ENCODE measurements around the gene MFRP.

MFRP gene

DNA sequence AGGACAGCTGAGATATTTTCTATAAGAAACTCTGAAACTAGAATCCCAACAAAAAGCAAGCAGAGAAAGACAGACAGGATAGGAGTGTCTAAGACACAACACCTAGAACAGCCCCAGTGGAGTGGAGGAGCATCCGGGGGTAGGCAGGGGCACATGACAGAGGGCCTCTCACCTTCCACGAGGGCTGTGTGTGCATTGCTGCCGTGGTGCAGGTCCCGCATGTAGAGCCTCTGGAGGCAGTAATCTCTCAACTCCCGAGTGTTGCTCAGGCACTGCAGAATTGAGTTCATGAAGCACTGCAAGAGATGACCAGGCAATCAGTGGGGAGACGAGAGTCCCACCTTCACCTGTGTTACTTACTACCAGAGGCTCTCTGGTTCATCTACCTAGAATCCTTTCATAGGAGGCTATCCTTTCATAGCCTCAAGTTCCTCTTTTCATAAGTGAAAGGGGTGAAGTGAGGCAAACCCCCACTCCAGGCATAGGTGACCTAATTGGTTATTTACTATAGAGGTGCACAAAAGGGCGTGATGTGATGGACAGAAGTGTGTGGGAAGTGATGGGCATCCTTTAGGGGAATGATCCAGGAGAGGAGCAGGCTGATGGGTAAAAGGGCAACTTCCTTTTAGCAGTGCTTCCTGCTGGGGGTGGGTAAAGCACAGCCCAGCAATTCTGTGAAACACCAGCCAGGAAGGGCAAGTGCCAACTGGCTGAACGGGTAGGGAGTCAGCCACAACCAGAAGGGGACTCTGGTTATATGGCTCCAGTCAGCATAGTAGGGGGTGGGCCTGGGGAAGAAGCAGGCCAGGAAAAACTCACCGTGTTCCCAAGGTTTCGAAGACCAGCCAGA is 13.1 kb upstream of the MFRP start:
- no peak for DNase-seq (ENCODE audit: low read depth)

DNA sequence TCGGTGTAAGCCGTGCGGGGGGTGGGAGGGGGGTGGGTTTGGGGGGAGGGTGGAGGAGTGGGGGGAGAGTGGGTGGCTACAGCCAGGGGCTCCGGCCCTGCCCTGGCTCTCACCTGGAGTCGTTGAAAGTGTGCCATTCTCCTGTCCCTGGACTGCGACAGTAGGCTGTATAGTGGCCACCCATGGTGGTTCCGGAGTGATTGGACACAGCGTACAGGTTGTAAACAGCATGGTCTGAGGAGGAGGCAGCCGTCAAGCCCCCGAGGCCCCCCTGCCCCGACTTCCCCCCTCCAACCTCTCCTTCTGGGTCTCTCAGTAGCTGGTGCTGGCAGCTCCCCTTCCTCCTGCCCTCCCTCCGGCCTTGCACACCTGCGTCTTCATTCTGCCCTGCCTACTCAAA is 10.6 kb upstream of the MFRP start:
- no peak for DNase-seq (ENCODE audit: low read depth)

DNA sequence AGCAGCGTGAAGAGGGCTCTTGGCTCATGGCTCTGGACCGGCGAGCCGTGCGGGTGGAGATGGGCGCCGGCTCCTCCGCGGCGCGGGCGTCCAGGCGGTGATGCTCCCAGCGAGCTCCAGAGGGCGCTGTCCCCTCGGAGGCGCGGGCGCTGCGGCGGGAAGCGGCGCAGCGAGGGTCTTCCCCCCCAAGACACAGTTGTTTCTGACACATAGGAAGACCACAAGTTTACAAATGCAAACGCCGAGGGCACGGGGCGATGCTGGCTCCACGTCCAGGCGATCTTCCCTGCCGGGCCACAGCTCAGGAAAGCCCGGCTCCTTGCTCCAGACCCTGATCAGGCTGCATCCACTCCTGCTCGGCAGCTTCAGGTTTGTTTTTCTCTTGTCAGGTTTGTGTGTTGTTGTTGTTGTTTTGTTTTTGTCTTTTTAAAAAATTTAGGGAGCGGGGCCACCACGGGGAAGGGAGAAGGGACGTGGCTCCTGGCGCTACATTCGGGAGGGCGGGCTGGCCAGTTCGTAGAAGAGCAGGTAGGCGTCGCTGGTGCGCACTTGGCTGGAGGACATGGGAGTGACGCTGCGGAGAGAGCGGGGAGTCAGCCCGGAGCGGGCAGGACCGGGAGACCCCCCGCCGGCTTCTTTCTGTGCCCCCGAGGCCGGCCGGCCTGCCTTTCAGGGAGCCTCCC is 10.0 kb upstream of the MFRP start:
- DNase-seq (ENCODE audit: low read depth) = peak; percentile 58

DNA sequence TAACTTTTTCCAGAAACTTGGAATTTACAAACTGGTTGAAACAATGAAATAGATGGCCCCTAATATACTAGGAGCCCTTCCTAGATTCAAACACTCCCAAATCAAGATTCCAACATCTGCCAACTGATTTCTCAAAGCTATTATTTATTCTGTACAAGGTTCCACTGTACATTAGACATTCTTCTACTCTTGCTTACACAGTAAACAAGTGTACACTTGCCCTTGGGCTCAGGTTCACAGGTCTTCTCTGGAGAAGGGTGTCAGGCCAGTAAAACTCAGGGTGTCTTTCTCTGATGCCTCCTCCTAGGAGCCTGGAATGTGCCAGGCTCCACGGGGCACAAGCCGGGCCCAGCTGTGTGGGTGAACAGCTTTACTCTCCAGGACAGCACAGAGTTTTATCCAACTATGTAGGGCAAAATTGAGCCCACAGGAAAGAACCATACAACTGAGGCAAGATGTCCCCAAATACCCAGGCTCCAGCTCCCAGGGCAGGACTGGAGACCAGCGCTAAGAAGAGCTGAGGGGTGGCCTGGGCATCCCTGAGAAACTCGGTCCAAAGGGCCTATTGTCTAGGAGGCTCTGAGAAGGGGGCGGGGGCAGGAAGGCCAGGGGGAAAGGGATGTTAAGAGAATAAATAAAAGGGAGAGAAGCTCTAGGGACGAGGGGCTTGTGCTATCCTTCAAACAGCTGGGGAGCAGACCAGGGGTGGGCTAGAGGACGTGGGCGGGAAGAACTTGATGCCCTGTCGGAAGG is 8.8 kb upstream of the MFRP start:
- no peak for DNase-seq (ENCODE audit: low read depth)

- no peak for DNase-seq (ENCODE audit: low read depth)
Observed at GRCh38 chr11:119352857-119353260, 6.4 kb upstream of the MFRP start.

DNA sequence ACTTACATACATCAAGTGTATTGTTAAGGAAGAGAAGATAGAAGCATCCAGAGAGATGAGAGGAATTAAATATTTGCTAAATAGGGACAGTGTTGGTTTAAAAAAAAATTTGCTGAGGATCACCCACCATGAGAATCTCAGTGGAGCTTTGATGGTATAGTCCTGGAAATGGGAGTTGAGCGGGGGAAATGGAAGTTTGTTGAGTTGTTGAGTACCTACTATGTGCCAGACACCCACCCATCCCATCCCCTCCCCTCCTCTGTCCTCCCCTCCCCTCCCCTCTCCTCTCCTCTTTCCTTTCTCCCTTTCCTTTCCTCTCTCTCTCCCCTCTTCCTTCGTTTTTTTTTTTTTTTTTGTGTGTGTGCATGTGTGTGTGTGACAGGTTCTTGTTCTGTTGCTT is 4.7 kb upstream of the MFRP start:
- DNase-seq (ENCODE audit: low read depth) = no peak

DNA sequence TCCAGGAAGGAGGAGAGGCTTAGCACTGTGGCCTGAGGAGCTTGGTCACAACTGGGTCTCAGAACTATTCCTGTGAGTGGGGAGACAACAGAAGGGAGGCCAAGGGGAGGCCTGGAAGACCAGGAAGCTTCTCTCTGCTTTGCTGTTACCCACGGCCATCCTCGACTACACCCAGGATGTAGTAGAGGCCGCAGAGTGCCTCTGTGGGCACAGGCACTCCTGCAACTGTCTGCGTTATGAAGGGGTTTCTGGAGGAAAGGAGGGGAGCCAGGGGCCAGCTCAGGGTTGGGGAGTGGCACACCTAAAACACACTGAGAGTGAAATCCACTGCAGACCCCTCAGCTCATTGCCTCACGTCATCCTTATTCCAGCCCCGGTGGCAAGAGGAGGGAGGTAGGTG is 3.8 kb upstream of the MFRP start:
- DNase-seq (ENCODE audit: low read depth) = no peak

GRCh38 chr11:119347940-119348605 is 1.6 kb upstream of the MFRP start:
- DNase-seq (ENCODE audit: low read depth) = no peak

GRCh38 chr11:119347242-119347641 is 737 bp upstream of the MFRP start:
- DNase-seq (ENCODE audit: low read depth) = no peak

GRCh38 chr11:119345685-119346084 is 820 bp downstream of the MFRP start:
- no peak for DNase-seq (ENCODE audit: low read depth)

DNA sequence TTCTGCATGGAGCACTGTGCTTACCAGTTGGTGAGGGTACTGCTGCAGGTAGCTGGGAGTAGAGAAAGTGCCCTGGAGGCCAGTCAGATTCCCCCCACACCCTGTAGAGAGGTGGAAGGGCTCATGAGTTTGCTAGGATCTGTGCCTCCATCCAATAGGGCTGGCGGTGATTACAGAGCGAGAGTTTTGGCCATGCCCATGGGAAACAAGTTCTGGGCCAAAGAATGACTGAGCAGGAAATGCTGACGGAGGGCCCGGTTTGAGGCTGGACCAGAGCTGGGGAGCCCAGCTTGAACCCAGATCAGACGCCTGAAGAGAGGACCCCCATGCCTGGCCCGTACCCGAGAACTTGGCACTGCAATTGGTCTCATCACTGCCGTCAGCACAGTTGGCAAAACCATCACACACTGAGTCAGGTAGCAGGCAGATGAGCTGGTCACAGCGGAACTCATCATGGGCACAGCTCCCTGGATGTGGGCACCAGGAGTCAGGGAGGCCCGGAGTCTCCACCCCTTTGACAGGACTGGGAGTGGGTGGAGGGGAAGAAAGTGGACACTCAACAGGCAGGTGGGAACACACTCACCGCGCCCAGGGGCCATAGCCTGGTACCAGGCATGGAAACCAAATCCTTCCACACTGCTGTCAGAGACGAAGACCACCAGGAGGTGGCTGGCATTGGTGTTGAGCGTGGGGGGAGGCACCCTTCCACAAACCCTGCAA is 2.1 kb downstream of the MFRP start:
- no peak for DNase-seq (ENCODE audit: low read depth)

DNA sequence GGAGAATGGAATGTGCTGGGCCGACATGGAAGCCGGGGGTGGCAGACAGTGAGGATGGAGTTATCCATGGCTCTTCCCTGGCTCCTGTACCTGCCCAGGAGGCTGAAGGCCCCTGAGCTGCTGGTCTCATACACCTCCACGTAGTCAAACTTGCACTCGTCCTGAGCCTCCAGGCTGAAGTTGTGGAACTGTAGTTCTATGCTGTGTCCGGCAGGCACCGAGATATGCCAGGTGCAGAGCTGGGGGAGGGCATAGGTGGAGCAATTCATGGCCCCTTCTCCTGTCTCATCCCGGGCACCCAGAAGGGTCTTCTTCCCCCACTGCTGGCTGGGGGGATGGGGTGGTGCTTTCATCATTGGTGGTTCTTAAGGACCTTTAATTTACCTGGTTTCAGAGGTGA is 2.8 kb downstream of the MFRP start:
- no peak for DNase-seq (ENCODE audit: low read depth)

DNA sequence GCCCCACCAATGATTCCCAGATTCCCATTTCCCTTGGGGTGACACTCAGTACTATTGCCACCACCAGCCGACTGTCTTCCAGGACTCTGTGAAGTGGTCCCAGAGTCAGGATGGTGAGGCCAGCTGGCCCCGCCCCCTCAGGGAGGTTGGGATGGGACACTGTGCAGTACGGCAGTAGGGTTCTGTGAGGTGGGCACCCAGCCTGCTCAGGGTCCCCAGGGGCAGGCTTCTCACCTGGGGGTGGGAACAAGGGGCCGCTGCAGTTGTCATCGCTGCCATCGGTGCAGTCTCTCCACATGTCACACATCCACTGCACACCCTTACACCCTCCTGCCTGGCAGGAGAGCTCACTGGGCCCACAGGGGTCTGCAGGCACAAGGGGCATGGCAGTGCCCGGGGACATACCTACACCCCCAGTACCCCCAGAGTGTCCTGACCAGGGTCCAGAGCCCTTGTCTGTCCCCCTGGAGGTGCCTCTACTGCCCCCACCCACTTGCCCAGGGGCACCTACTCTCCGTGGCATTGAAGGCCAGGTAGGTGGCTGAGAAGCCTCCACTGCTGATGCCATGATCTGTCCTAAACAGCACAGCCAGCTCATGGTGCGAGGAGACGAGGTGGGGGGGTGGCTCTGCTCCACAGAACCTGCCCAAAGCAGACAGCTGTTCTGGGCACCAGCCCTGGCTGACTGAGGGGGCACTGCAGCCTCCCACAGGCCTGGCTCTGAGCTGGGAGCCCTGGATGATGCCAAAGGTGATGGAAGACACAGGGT is 4.0 kb downstream of the MFRP start:
- DNase-seq (ENCODE audit: low read depth) = no peak

GRCh38 chr11:119342023-119342300 is 4.5 kb downstream of the MFRP start:
- no peak for DNase-seq (ENCODE audit: low read depth)

DNA sequence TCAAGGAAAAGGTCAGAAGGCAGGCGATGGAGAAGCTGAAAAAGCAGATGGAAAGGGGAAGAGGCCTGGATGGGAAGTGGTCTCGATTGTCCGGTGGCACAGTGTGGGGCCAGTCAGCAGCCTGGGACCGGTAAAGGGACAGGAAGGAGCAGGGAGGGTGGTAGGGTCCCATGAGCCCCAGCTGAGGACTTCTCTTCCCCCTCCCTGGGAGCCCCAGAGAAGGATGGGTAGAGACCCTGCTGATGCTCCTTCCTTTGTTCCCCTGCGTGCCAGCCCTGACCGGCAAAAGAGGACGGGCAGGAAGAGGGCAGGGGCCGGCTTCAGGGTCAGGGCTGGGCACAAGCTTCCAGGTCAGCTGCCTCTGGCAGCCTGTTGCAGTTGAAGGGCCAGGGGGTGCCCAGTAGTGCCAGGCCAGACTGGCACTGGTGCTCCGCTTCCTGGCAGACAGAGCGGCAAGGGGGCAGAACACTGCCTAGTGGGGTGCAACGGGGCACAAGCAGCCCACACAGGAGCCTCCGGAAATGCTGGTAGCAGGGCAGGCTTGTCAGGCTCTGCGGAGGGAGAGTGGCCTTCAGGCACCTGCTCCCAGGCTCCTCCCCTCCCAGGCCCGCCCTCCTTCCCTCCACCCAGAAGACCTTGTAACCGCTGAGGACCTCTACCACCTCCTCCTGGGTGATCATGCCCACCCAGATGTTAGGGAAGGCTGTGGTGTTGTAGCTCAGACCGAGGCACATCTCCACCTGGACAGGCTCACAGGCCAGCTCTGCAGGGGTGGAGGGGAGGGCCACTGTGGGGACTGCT is 5.1 kb downstream of the MFRP start:
- no peak for DNase-seq (ENCODE audit: low read depth)

DNA sequence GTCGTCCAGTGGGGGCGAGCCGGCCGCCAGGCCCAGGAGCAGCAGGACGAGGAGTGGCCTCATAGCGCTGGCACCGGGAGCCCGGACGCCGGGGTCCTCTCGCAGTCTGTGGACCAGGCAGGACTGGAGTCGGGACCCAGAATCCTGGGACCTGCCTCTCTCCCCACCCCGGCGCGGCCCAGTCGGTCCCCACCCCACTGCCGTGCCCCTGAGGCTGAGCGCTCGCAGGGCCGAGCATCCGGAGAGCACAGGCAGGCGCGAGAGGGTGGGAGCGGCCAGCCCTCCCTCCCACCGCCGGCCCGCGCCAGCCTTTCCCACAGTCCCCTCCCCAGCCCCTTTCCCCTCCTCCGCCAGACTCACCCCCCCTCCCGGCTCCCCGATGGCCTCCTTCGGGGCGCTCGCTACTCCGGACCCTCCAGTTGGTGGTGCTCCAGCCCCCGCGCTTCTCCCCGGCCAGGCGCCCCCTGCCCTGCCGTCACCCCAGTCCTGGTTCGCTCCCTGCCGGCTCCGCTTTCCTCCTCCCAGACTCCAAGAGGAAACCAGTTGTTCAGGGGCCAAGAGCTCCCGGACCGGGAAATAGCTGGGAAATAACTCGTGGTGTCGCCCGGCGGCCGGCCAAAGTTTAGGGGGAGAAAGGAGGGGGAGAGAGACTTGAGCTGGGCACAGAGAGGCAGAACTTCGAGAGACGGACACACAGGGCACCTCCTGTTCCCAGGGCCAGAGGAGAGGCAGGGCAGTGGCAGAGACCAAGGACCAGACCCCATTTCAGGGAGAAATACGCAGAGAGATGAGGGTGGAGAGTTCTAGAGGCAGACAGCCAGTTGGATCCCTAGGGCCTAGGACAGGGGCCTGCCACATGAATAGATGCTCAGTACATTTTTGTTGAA is 5.9 kb downstream of the MFRP start, which contains the start of gene C1QTNF5:
C1QTNF5 (minus strand) TSS at position 549 of the 887 bp plus-strand sequence; CDS start at position 63, 486 bp downstream.
- DNase-seq (ENCODE audit: low read depth) = no peak

DNA sequence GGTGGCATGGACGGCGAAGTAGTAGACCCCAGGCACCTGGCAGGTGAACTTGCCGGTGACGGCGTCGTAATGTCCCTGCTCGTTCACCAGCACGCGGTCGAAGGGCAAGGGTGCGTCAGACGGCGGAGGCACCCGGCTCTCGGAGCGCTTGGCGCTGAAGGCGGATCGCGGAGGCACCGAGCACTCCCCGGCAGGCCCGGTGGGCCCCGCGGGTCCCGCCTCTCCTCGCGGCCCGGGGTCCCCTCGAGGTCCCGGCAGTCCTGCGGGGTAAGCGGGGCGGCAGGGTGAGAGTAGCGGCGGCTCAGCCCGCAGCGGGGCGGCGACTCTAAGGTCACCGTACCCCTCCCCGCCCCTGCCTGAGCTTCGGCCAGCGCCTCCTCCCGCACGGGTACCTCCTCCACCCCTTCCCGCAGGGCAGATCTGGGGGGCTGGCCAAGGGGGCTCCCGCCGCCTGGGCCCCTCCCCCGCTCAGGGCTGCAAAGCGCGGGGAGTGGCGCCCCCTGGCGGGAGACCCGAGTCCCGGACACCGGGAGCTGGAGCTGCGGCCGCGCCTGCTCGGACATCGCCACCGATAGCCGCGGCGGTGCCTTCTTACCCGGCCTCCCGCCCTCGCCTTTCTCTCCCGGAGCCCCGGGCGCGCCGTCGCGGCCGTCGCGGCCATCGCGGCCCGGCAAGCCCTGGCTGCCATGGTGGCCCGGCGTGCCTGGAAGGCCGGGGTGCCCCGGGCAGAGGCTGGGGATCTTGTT is 6.7 kb downstream of the MFRP start:
- DNase-seq (ENCODE audit: low read depth) = no peak

- DNase-seq (ENCODE audit: low read depth) = no peak
Observed at GRCh38 chr11:119338965-119339588, 7.4 kb downstream of the MFRP start.
